IMR-90 (cell line): ENCODE data around the gene CEACAM21. TPM values are rescaled to one million over a fixed set of nuclear protein-coding genes. Genes with fewer than 3 reads are reported as not detected.

Experiments used
- ATAC-seq: fragments of 200-7000 bp; cut with Tn5 transposase; 2 replicates; pipeline ENCODE4 v1.9.1; 2020; ENCODE audit warnings: low read depth, mild to moderate bottlenecking, moderate library complexity
- Bru-seq: library from RNA; stranded (reverse); fragments of 400-500 nt; gene quantifications from one replicate; lab custom pipeline; 2021; lab: Mats Ljungman, UMichigan
- BruChase-seq, 2 experiments: library from RNA; stranded (reverse); fragments of 400-500 nt; gene quantifications; one replicate each; lab custom pipeline; 2021; lab: Mats Ljungman, UMichigan
- BruUV-seq: library from RNA; stranded (reverse); fragments of 400-500 nt; replicated peaks from 2 replicates; lab custom pipeline; 2021; lab: Mats Ljungman, UMichigan
- CTCF ChIA-PET: fragments of 300-600 bp; formaldehyde crosslinking; extraction: SDS; loops from one replicate; lab custom pipeline; 2021; ENCODE audit warnings: antibody characterized with exemption; lab: Yijun Ruan, JAX
- POLR2A ChIA-PET: fragments of 300-600 bp; sonication (Branson Sonifier 250); formaldehyde crosslinking; loops from one replicate; lab custom pipeline; 2022; ENCODE audit warnings: antibody characterized with exemption; ENCODE audit not compliant: unreplicated experiment; lab: Charles Lee
- DNase-seq: peaks from one replicate; pipeline ENCODE4 v3.0.0; 2013
- H2AFZ ChIP-seq: replicated peaks from 2 replicates; pipeline ENCODE3; 2013; ENCODE audit warnings: low read length, mild to moderate bottlenecking; ENCODE audit not compliant: poor library complexity
- H2AK5ac ChIP-seq: 2 replicates; pipeline ENCODE4 v1.6.1; 2013; ENCODE audit warnings: low read depth, low read length, inconsistent platforms
- H2AK9ac ChIP-seq: replicated peaks from 2 replicates; pipeline ENCODE3; 2013; ENCODE audit warnings: mild to moderate bottlenecking, low read depth, low read length, moderate library complexity; ENCODE audit not compliant: poor library complexity
- H2BK120ac ChIP-seq: 2 replicates; pipeline ENCODE4 v1.6.1; 2013; ENCODE audit warnings: low read depth, low read length, inconsistent platforms
- H2BK15ac ChIP-seq: 3 replicates; pipeline ENCODE4 v1.6.1; 2013; ENCODE audit warnings: low read depth, low read length, inconsistent platforms
- H2BK20ac ChIP-seq: 2 replicates; pipeline ENCODE4 v1.6.1; 2013; ENCODE audit warnings: low read depth, mild to moderate bottlenecking, inconsistent platforms, low read length, moderate library complexity
- H2BK5ac ChIP-seq: 2 replicates; pipeline ENCODE4 v1.6.1; 2013; ENCODE audit warnings: mild to moderate bottlenecking, low read depth, low read length, inconsistent platforms; ENCODE audit not compliant: poor library complexity, severe bottlenecking
- H3K14ac ChIP-seq: replicated peaks from 2 replicates; pipeline ENCODE4 v1.6.1; 2013; ENCODE audit warnings: low read depth, low read length, inconsistent platforms
- H3K18ac ChIP-seq: 2 replicates; pipeline ENCODE4 v1.6.1; 2013; ENCODE audit warnings: low read depth, low read length, control low read depth
- H3K23ac ChIP-seq: 2 replicates; pipeline ENCODE4 v1.6.1; 2013; ENCODE audit warnings: low read depth, low read length, inconsistent platforms
- H3K27ac ChIP-seq: 2 replicates; pipeline ENCODE4 v1.5.1; 2013; ENCODE audit warnings: mild to moderate bottlenecking, control low read depth, low read length; ENCODE audit not compliant: insufficient read depth
- H3K27me3 ChIP-seq: 2 replicates; pipeline ENCODE4 v1.6.1; 2013; ENCODE audit warnings: low read length; ENCODE audit not compliant: control insufficient read depth, insufficient read depth
- H3K36me3 ChIP-seq: 2 replicates; pipeline ENCODE4 v1.6.1; 2013; ENCODE audit warnings: low read length, mixed read lengths; ENCODE audit not compliant: control insufficient read depth, insufficient read depth
- H3K4ac ChIP-seq: 2 replicates; pipeline ENCODE4 v1.6.1; 2013; ENCODE audit warnings: low read depth, low read length, inconsistent platforms
- H3K4me1 ChIP-seq: 2 replicates; pipeline ENCODE4 v1.6.1; 2013; ENCODE audit warnings: low read length, mixed read lengths; ENCODE audit not compliant: control insufficient read depth, insufficient read depth
- H3K4me2 ChIP-seq: 2 replicates; pipeline ENCODE4 v1.6.1; 2013; ENCODE audit warnings: low read depth, mild to moderate bottlenecking, control low read depth, low read length, moderate library complexity
- H3K4me3 ChIP-seq: 2 replicates; pipeline ENCODE4 v1.5.1; 2013; ENCODE audit warnings: low read depth, mild to moderate bottlenecking, control low read depth, low read length, moderate library complexity; ENCODE audit not compliant: insufficient read depth
- H3K56ac ChIP-seq: 2 replicates; pipeline ENCODE4 v1.6.1; 2013; ENCODE audit warnings: low read length, inconsistent platforms; ENCODE audit not compliant: insufficient read depth; ENCODE audit errors: extremely low read depth
- H3K79me1 ChIP-seq, 2 experiments: 2 replicates each; pipeline ENCODE4 v1.6.1; 2013; ENCODE audit warnings: low read length in 2 of 2, inconsistent platforms in 1 of 2, low read depth in 1 of 2
- H3K9ac ChIP-seq: 2 replicates; pipeline ENCODE4 v1.6.1; 2013; ENCODE audit warnings: low read depth, low read length, control low read depth
- H3K9me1 ChIP-seq: 2 replicates; pipeline ENCODE4 v1.6.1; 2013; ENCODE audit warnings: low read length, inconsistent platforms; ENCODE audit not compliant: insufficient read depth
- H3K9me3 ChIP-seq: 2 replicates; pipeline ENCODE4 v1.6.1; 2013; ENCODE audit warnings: low read length; ENCODE audit not compliant: control insufficient read depth, insufficient read depth
- H4K20me1 ChIP-seq: 2 replicates; pipeline ENCODE4 v1.6.1; 2013; ENCODE audit warnings: low read length, inconsistent platforms; ENCODE audit not compliant: insufficient read depth
- H4K5ac ChIP-seq: 2 replicates; pipeline ENCODE4 v1.6.1; 2013; ENCODE audit warnings: mild to moderate bottlenecking, low read depth, low read length, control low read depth
- H4K8ac ChIP-seq, 2 experiments: 2 replicates each; pipeline ENCODE4 v1.6.1; 2013; ENCODE audit warnings: low read depth in 2 of 2, low read length in 2 of 2, control low read depth in 1 of 2, inconsistent platforms in 1 of 2
- H4K91ac ChIP-seq: 2 replicates; pipeline ENCODE4 v1.6.1; 2013; ENCODE audit warnings: low read depth, low read length, inconsistent platforms; ENCODE audit not compliant: insufficient read depth
- MAZ ChIP-seq: IDR thresholded peaks from 2 replicates; pipeline ENCODE4 v1.6.1; 2012; ENCODE audit warnings: low read depth, mild to moderate bottlenecking, low read length, improper control_type of control experiment, moderate library complexity, borderline replicate concordance
- POLR2A ChIP-seq: IDR thresholded peaks from 2 replicates; pipeline ENCODE4 v1.6.1; 2012; ENCODE audit warnings: mild to moderate bottlenecking, low read depth, low read length
- WGBS, 2 experiments: methylation state at CpG; one replicate each; pipeline versions ENCODE4 v1.1.5 to v1.1.7; 2013; ENCODE audit warnings: missing lambda C conversion rate in 2 of 2; ENCODE audit not compliant: insufficient read length in 1 of 2; ENCODE audit errors: extremely low coverage in 2 of 2; 5-methylcytosine and 5-hydroxymethylcytosine counted together
- dilution Hi-C: fragments of 300-500 bp; cut with HindIII; formaldehyde crosslinking; loops from one replicate; pipeline ENCODE4 v1.14.3; 2018; ENCODE audit warnings: low sequenced_read_pairs; ENCODE audit not compliant: unreplicated experiment
- in situ Hi-C: fragments of 300-500 bp; cut with MboI; formaldehyde crosslinking; loops from 3 replicates; pipeline ENCODE4 v1.14.3; 2019; ENCODE audit warnings: low sequenced_read_pairs, inconsistent platforms, mixed read lengths
- intact Hi-C: fragments of 100-400 bp; cut with micrococcal nuclease; formaldehyde crosslinking; loops from 2 replicates; pipeline ENCODE4 v1.10.0; 2022
- long read RNA-seq: library from polyadenylated mRNA; unstranded; transcript quantifications from one replicate; pipeline ENCODE4 v2.0.0, GENCODE V29; 2021; ENCODE audit not compliant: unreplicated experiment
- polyA plus RNA-seq, 3 experiments: library from polyadenylated mRNA; depleted of rRNA; stranded (reverse); fragments of >200 nt; gene quantifications; 2 replicates each; pipeline ENCODE4 v1.2.3, GENCODE V29; 2012; ENCODE audit warnings: low replicate concordance in 1 of 3
- total RNA-seq: library from RNA; depleted of rRNA; stranded (reverse); fragments of >200 nt; gene quantifications from 2 replicates; pipeline ENCODE4 v1.2.3, GENCODE V29; 2012; rRNA removed

Gene CEACAM21
- total RNA-seq (not detected in 2 replicates), polyA plus RNA-seq (2012; rRNA removed) (not detected in 2 replicates), Bru-seq, nascent RNA (not detected), BruChase-seq, experiment 1, labeled RNA remaining after a 6-hour chase (not detected), BruChase-seq, experiment 2, labeled RNA remaining after a 2-hour chase (not detected)
- not detected in 2 replicates for polyA plus RNA-seq (2012; cell fraction: cytosol; rRNA removed)
- not detected in 2 replicates for polyA plus RNA-seq (2012; cell fraction: nucleus; rRNA removed; ENCODE audit: low replicate concordance)
- long read RNA-seq: 0 reads

DNA sequence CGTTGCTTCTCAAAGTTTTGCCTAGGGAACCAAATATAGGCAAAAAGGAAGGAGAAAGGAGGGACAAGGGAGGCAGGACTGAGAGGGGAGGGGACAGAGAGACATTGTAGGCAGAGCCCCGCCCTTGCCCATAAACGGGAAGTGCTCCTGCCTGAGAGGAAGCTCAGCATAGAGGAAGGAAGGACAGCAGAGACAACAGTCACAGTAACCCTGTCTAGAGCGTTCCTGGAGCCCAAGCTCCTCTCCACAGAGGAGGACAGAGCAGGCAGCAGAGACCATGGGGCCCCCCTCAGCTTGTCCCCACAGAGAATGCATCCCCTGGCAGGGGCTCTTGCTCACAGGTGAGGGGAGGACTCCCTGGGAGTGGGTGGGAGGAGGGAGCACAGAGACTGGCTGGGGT lies at the start of gene CEACAM21:
TSS of gene CEACAM21 (plus strand) at position 169 of the 400 bp plus-strand sequence. CDS start at position 278, 109 bp downstream.
- H4K5ac ChIP-seq: no peak within 1 kb of the TSS
- H3K9me1 ChIP-seq: no peaks in the 10 kb centered on the region
- no peak within 1 kb of the TSS for H2BK15ac ChIP-seq
- H3K9me3 ChIP-seq: no peaks in the 10 kb centered on the region
- BruUV-seq: no TSS peak
- H3K4me1 ChIP-seq: no peaks in the 10 kb centered on the region
- H4K20me1 ChIP-seq: no peaks in the 10 kb centered on the region
- in situ Hi-C loops: no loop called here
- no peak within 1 kb of the TSS for H3K18ac ChIP-seq
- DNase-seq (no peak), ATAC-seq (no peak)
- ChIA-PET CTCF (no interaction called here), POLR2A (no interaction called here)
- no peaks in the 10 kb centered on the region for H3K79me1 ChIP-seq
- H3K4me2 ChIP-seq: no peak within 1 kb of the TSS
- no peak within 1 kb of the TSS for H2AK9ac ChIP-seq
- H3K4me3 ChIP-seq: no peak within 1 kb of the TSS
- dilution Hi-C loops: no loop called here
- no CpG with 5 or more reads among the region's 4 CpGs for WGBS, 2 experiments
- no peak within 1 kb of the TSS for H3K27ac ChIP-seq
- no peak within 1 kb of the TSS for H2BK120ac ChIP-seq
- no peak within 1 kb of the TSS for H4K8ac ChIP-seq
- H3K56ac ChIP-seq: no peak within 1 kb of the TSS
- no peak within 1 kb of the TSS for H4K91ac ChIP-seq
- TF ChIP-seq MAZ (no peak), POLR2A (no peak)
- H3K36me3 ChIP-seq: no peaks in the 10 kb centered on the region
- H3K27me3 ChIP-seq: peaks cover 2% of the 10 kb centered on the region
- no peak within 1 kb of the TSS for H3K4ac ChIP-seq
- no peak within 1 kb of the TSS for H2AFZ ChIP-seq
- no peak within 1 kb of the TSS for H2BK20ac ChIP-seq
- intact Hi-C loops: no loop called here
- no peak within 1 kb of the TSS for H3K23ac ChIP-seq
- H3K14ac ChIP-seq: no peak within 1 kb of the TSS
- H3K9ac ChIP-seq: no peak within 1 kb of the TSS
- no peak within 1 kb of the TSS for H2BK5ac ChIP-seq
- H2AK5ac ChIP-seq: no peak within 1 kb of the TSS
